ENCODE results near the gene TLR8.
A peak's percentile ranks its signal among the peaks of the same experiment; 100 is the strongest.

The TLR8 gene

DNA sequence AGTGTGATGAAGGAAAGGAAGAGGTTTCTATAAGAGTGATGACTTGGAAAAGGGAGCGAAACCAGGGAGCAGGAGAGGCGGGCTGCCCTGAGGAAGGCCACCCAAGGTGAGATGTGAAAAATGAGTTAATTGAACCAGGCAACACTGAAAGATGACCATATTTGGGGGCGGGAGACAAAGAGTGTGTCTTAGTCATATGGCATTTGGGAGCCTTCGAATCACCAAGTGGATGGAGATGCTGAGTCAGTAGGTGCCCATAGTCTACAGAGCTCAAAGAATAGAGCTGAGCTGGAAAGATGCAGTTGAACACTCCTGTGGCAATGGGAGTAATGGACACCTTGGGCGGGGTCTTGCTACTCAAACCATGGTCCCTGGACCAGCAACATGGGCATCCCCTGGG, 8.3 kb upstream of the TLR8 start:
- in situ Hi-C loops (cut with HindIII; ENCODE audit: low pct_ligation_motif_present, low sequenced_read_pairs): no loop called here
- DNase-seq: no peak
- H3K36me3 ChIP-seq (replicated peaks): no peaks in the 10 kb centered on the region

DNA sequence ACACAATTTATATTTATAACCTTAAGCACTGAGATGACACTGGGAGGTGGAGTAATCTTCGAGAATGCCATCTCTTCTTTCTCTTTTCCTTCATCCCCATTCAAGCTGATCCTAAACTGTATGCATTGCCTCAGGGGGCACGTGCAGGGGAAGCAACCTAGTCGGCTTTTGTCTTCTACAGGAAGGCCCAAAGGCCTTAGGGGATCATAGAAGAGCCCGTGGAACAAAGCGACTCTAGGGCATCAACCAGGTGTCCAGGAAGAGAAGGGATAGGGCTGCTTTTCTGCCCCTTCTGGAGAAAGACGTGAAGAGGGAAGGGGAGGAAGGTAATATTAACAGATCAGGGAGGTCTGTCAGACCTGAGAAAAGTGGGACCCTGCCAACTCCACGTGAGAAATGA, 6.9 kb upstream of the TLR8 start:
- no peak for DNase-seq
- Histone ChIP-seq H3K4me3 (ENCODE audit: low read depth, low read length) (no peak overlapping the region), H3K27me3 (replicated peaks) (no peaks in the 10 kb centered on the region), H3K27ac (no peak overlapping the region), H3K36me3 (replicated peaks) (no peaks in the 10 kb centered on the region)
- TF ChIP-seq CTCF (IDR thresholded peaks at IDR 0.05; ENCODE audit: low read depth, low read length, missing control alignments): no peak
- in situ Hi-C loops (cut with HindIII; ENCODE audit: low pct_ligation_motif_present, low sequenced_read_pairs): no loop called here

More for the DNA sequence above, 8.3 kb upstream of the TLR8 start:
- Histone ChIP-seq H3K27ac (no peak overlapping the region), H3K4me3 (ENCODE audit: low read depth, low read length) (no peak overlapping the region), H3K27me3 (replicated peaks) (no peaks in the 10 kb centered on the region)
- TF ChIP-seq CTCF (IDR thresholded peaks at IDR 0.05; ENCODE audit: low read depth, low read length, missing control alignments): no peak

GRCh38 chrX:12901486-12901885, 4.9 kb upstream of the TLR8 start:
- Histone ChIP-seq H3K27me3 (replicated peaks) (no peaks in the 10 kb centered on the region), H3K4me3 (ENCODE audit: low read depth, low read length) (no peak overlapping the region), H3K36me3 (replicated peaks) (no peaks in the 10 kb centered on the region), H3K27ac (no peak overlapping the region)
- in situ Hi-C loops (cut with HindIII; ENCODE audit: low pct_ligation_motif_present, low sequenced_read_pairs): no loop called here
- DNase-seq: peak; percentile 40
- TF ChIP-seq CTCF (IDR thresholded peaks at IDR 0.05; ENCODE audit: low read depth, low read length, missing control alignments): peak; percentile 75

DNA sequence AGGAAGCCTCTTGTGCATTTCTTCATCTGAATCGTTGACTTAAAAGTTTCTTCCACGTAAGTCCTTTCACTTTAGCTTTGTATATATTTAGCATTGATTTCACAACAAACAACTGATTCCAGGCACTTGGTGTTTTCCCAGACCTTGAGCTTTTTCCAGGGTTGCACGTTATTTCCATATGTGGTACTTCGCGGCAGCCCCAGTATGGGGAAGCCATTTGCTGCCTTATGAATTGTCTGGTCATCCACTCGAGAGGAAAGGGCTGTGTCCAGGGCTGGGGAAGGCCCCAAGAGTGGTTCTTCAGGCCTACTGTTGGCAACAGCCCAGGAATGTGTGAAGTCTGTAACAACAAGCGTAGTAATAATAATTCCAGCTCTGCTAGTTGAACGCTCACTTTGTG, 2.8 kb upstream of the TLR8 start:
- H3K27ac ChIP-seq: no peak overlapping the region
- H3K4me3 ChIP-seq (ENCODE audit: low read depth, low read length): no peak overlapping the region
- no peak for DNase-seq
- H3K36me3 ChIP-seq (replicated peaks): no peaks in the 10 kb centered on the region
- TF ChIP-seq CTCF (IDR thresholded peaks at IDR 0.05; ENCODE audit: low read depth, low read length, missing control alignments): no peak
- H3K27me3 ChIP-seq (replicated peaks): no peaks in the 10 kb centered on the region
- in situ Hi-C loops (cut with HindIII; ENCODE audit: low pct_ligation_motif_present, low sequenced_read_pairs): no loop called here

DNA sequence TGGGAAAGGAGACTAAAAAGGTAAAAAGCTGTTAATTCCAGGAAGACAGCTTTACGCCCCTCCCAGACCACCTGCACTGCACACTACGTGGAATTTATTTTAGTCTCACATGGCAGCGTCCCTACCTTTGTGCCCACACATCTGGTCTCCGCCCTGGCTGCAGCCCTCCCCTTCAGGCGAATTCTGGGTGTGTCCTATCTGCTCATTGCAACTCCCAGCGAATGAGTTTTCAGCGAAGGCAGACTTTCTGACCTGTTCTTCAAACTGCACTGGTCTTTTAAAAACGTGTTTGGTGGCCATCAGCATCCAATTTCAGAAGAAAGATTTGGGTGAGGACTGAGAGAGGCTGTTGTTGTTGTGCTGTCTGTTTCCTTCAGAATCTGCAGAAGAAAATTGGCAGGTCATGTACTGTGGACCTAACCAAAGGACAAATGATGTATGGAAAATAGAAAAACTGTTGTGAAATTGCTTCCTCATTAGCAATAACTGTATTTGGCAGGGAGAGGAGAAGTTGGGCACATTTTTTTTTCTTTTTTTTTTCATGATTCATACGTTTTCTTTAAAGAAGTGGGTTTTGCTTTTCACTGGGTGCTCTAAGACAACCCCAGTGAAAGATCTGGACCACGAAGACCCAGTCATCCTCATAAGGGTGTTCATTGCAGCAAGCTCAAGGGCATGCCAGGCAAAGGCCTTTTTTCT, 4.2 kb downstream of the TLR8 start:
- Histone ChIP-seq H3K27ac (no peak overlapping the region), H3K4me3 (ENCODE audit: low read depth, low read length) (no peak overlapping the region), H3K27me3 (replicated peaks) (no peaks in the 10 kb centered on the region), H3K36me3 (replicated peaks) (no peaks in the 10 kb centered on the region)
- in situ Hi-C loops (cut with HindIII; ENCODE audit: low pct_ligation_motif_present, low sequenced_read_pairs): no loop called here
- no peak for TF ChIP-seq CTCF (IDR thresholded peaks at IDR 0.05; ENCODE audit: low read depth, low read length, missing control alignments)
- no peak for DNase-seq

- no peaks in the 10 kb centered on the region for H3K27me3 ChIP-seq (replicated peaks)
- no peak overlapping the region for H3K4me3 ChIP-seq (ENCODE audit: low read depth, low read length)
- no peak overlapping the region for H3K27ac ChIP-seq
- DNase-seq: no peak
- in situ Hi-C loops (cut with HindIII; ENCODE audit: low pct_ligation_motif_present, low sequenced_read_pairs): no loop called here
- no peak for TF ChIP-seq CTCF (IDR thresholded peaks at IDR 0.05; ENCODE audit: low read depth, low read length, missing control alignments)
- no peaks in the 10 kb centered on the region for H3K36me3 ChIP-seq (replicated peaks)
Observed at GRCh38 chrX:12911122-12911470, 4.7 kb downstream of the TLR8 start.
